ENCODE results near the gene ATP6V0E2. TPM values are rescaled to one million over a fixed set of nuclear protein-coding genes. Genes with fewer than 3 reads are reported as not detected.

Gene ATP6V0E2
- 1 to 10 TPM; 5.3 to 9.8 TPM for polyA plus RNA-seq

GRCh38 chr7:149873074-149873969 is at the start of gene ATP6V0E2:
TSS of gene ATP6V0E2 (plus strand) at chr7:149873969. CDS start at chr7:149874066, 97 bp downstream.
- Histone ChIP-seq H3K4me1 (ENCODE audit: control insufficient read depth in 2 of 2, insufficient read depth in 2 of 2, low read length in 1 of 2) (peaks cover 0 to 5% of the 10 kb centered on the region in 2 donors), H3K27ac (ENCODE audit: low read depth in 2 of 2, low read length in 1 of 2) (peak within 1 kb of the TSS; percentile 82 to 86), H3K4me3 (ENCODE audit: low read depth in 1 of 2, low read length in 2 of 2) (peak within 1 kb of the TSS; percentile 61 to 70), H3K9me3 (ENCODE audit: control insufficient read depth in 2 of 2, insufficient read depth in 1 of 2, low read depth in 1 of 2, low read length in 1 of 2) (no peaks in the 10 kb centered on the region), H3K36me3 (ENCODE audit: control insufficient read depth in 2 of 2, insufficient read depth in 2 of 2, low read length in 1 of 2) (no peaks in the 10 kb centered on the region), H3K27me3 (ENCODE audit: control insufficient read depth in 1 of 2, insufficient read depth in 2 of 2, low read length in 2 of 2) (no peaks in the 10 kb centered on the region)
- WGBS, 2 donors = 0% methylated on average over 87 to 93 of the region's 93 CpGs

DNA sequence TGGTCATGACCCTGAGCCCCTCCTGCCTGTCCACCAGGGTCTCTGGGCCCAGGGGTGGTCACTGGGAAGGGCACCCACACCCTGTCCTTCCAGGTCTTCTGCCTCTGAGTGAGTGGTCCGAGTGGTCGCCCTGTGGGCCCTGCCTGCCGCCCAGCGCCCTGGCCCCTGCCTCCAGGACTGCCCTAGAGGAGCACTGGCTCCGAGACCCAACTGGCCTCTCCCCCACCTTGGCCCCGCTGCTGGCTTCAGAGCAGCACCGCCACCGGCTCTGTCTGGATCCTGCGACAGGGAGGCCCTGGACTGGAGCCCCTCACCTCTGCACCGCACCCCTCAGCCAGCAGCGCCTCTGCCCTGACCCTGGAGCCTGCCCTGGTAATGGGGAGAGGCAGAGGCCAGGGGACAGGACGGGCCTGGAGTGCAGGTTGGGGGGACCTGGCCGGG is 49.4 kb upstream of the ATP6V0E2 start:
- Histone ChIP-seq H3K27me3 (ENCODE audit: control insufficient read depth in 1 of 2, insufficient read depth in 2 of 2, low read length in 2 of 2) (no peaks in the 10 kb centered on the region), H3K36me3 (ENCODE audit: control insufficient read depth in 2 of 2, insufficient read depth in 2 of 2, low read length in 1 of 2) (no peaks in the 10 kb centered on the region), H3K27ac (ENCODE audit: low read depth in 2 of 2, low read length in 1 of 2) (no peak overlapping the region), H3K4me3 (ENCODE audit: low read depth in 1 of 2, low read length in 2 of 2) (no peak overlapping the region), H3K9me3 (ENCODE audit: control insufficient read depth in 2 of 2, insufficient read depth in 1 of 2, low read depth in 1 of 2, low read length in 1 of 2) (no peaks in the 10 kb centered on the region), H3K4me1 (ENCODE audit: control insufficient read depth in 2 of 2, insufficient read depth in 2 of 2, low read length in 1 of 2) (peaks cover 4 to 19% of the 10 kb centered on the region in 2 donors)
- WGBS, 2 donors = 91 to 97% methylated on average over 13 of the region's 13 CpGs

DNA sequence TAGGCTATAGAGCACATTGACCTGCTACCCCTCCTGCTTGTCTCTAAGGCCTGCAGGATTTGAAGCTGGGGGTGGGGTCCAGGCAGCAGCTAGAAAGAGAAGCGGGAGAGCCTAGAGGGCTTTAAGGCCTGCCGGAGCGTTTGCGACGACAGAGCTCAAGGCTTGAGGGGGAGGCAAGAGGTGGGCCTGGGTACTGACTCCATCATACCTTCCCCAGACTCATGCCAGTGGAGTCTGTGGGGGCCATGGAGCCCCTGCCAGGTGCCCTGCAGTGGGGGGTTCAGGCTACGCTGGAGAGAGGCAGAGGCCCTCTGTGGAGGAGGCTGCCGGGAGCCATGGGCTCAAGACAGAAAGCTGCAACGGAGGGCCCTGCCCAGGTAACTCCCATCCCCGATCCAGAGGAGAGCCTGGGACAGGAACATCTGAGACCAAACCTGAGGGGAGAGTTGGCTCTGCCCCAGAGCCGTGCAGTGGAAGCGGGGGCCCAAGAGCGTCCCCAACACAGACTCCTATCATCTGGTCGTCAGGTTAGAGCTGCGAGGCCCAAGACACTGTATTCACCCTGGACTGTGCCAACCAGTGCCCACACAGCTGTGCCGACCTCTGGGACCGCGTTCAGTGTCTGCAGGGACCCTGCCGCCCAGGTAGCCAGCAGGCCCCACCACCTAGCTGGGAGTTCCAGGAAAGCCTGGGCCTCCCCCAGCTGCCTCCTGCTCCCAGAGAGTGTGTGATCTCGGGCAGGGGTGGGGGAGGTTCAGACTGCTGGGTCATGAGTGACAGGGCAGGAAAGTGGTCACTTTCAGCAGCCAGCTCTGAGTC is 48.8 kb upstream of the ATP6V0E2 start:
- no peaks in the 10 kb centered on the region for H3K9me3 ChIP-seq (ENCODE audit: control insufficient read depth in 2 of 2, insufficient read depth in 1 of 2, low read depth in 1 of 2, low read length in 1 of 2)
- no peak overlapping the region for H3K27ac ChIP-seq (ENCODE audit: low read depth in 2 of 2, low read length in 1 of 2)
- peaks cover 4 to 19% of the 10 kb centered on the region in 2 donors for H3K4me1 ChIP-seq (ENCODE audit: control insufficient read depth in 2 of 2, insufficient read depth in 2 of 2, low read length in 1 of 2)
- H3K36me3 ChIP-seq (ENCODE audit: control insufficient read depth in 2 of 2, insufficient read depth in 2 of 2, low read length in 1 of 2) = no peaks in the 10 kb centered on the region
- 92 to 93% methylated on average over 19 of the region's 19 CpGs for WGBS, 2 donors
- H3K27me3 ChIP-seq (ENCODE audit: control insufficient read depth in 1 of 2, insufficient read depth in 2 of 2, low read length in 2 of 2) = no peaks in the 10 kb centered on the region
- no peak overlapping the region for H3K4me3 ChIP-seq (ENCODE audit: low read depth in 1 of 2, low read length in 2 of 2)

GRCh38 chr7:149825567-149826343 is 48.0 kb upstream of the ATP6V0E2 start:
- Histone ChIP-seq H3K4me3 (ENCODE audit: low read depth in 1 of 2, low read length in 2 of 2) (no peak overlapping the region), H3K4me1 (ENCODE audit: control insufficient read depth in 2 of 2, insufficient read depth in 2 of 2, low read length in 1 of 2) (peaks cover 4 to 19% of the 10 kb centered on the region in 2 donors), H3K27me3 (ENCODE audit: control insufficient read depth in 1 of 2, insufficient read depth in 2 of 2, low read length in 2 of 2) (no peaks in the 10 kb centered on the region), H3K27ac (ENCODE audit: low read depth in 2 of 2, low read length in 1 of 2) (peak overlapping the region in 1 of 2 donors; percentile 35), H3K9me3 (ENCODE audit: control insufficient read depth in 2 of 2, insufficient read depth in 1 of 2, low read depth in 1 of 2, low read length in 1 of 2) (no peaks in the 10 kb centered on the region), H3K36me3 (ENCODE audit: control insufficient read depth in 2 of 2, insufficient read depth in 2 of 2, low read length in 1 of 2) (no peaks in the 10 kb centered on the region)
- WGBS, 2 donors = 65 to 75% methylated on average over 19 of the region's 19 CpGs

DNA sequence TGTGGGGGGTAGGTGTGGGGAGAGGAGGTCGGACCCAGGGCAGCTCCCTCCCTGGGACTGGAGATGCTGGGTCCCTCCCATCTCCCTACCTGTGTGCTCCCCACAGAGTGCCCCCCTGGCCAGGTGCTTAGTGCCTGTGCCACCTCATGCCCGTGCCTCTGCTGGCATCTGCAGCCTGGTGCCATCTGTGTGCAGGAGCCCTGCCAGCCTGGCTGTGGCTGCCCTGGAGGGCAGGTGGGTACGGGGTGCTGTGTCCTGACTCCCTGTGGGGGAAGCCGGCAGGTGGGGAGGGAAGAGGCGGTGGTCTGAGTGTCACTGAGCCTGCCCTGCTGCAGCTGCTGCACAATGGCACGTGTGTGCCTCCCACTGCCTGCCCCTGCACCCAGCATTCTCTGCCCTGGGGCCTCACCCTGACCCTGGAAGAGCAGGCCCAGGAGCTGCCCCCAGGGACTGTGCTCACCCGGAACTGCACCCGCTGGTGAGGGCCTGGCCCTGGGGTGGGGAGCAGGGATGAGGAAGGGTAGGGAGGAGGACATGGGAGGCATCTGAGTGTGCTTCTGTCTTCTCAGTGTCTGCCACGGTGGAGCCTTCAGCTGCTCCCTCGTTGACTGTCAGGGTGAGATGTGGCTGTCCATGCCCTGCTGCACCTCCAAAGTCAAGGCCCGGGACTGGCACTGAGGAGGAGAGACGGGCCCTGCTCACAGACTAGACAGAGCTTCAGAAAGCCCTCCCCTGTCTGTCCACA is 47.3 kb upstream of the ATP6V0E2 start:
- Histone ChIP-seq H3K9me3 (ENCODE audit: control insufficient read depth in 2 of 2, insufficient read depth in 1 of 2, low read depth in 1 of 2, low read length in 1 of 2) (no peaks in the 10 kb centered on the region), H3K4me1 (ENCODE audit: control insufficient read depth in 2 of 2, insufficient read depth in 2 of 2, low read length in 1 of 2) (peaks cover 4 to 16% of the 10 kb centered on the region in 2 donors), H3K27ac (ENCODE audit: low read depth in 2 of 2, low read length in 1 of 2) (no peak overlapping the region), H3K4me3 (ENCODE audit: low read depth in 1 of 2, low read length in 2 of 2) (no peak overlapping the region), H3K36me3 (ENCODE audit: control insufficient read depth in 2 of 2, insufficient read depth in 2 of 2, low read length in 1 of 2) (no peaks in the 10 kb centered on the region), H3K27me3 (ENCODE audit: control insufficient read depth in 1 of 2, insufficient read depth in 2 of 2, low read length in 2 of 2) (no peaks in the 10 kb centered on the region)
- 64 to 66% methylated on average over 11 to 12 of the region's 12 CpGs for WGBS, 2 donors

DNA sequence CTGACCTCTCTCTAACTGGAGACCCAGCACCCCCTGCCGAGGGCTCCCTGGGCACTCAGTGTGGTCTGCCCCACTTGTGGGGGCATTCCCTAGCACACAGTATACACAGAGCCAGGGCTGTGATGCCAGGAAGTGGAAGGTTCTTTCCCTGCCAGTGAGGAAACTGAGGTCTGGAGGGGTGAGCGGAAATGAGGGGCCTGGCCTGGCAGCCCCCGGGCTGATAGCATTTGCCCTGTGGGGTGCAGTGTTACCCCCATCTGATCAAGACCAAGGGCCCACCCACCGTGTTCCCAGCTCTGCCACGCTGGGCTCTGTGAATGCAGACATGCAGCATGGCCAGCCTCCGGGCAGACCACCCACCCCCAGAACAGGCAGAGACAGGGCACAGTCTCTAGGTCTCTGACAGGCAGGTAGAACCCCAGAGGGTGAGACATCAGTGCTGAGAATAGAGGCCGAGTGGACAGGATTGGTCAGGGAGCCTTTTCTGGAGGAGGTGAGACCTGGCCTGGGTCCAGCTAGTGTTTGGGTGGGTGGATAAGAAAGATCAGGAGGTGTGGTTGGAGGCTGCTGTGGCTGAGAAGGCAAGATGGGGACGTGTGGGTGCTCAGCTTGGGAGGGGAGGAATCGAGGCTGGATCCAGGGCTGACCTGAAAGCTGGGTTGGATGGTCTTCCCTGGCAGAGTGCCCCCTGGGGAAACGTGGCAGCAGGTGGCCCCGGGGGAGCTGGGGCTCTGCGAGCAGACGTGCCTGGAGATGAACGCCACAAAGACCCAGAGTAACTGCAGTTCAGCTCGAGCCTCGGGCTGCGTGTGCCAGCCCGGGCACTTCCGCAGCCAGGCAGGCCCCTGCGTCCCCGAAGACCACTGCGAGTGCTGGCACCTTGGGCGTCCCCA is 46.4 kb upstream of the ATP6V0E2 start:
- Histone ChIP-seq H3K27me3 (ENCODE audit: control insufficient read depth in 1 of 2, insufficient read depth in 2 of 2, low read length in 2 of 2) (no peaks in the 10 kb centered on the region), H3K36me3 (ENCODE audit: control insufficient read depth in 2 of 2, insufficient read depth in 2 of 2, low read length in 1 of 2) (no peaks in the 10 kb centered on the region), H3K9me3 (ENCODE audit: control insufficient read depth in 2 of 2, insufficient read depth in 1 of 2, low read depth in 1 of 2, low read length in 1 of 2) (no peaks in the 10 kb centered on the region), H3K4me3 (ENCODE audit: low read depth in 1 of 2, low read length in 2 of 2) (no peak overlapping the region), H3K27ac (ENCODE audit: low read depth in 2 of 2, low read length in 1 of 2) (no peak overlapping the region), H3K4me1 (ENCODE audit: control insufficient read depth in 2 of 2, insufficient read depth in 2 of 2, low read length in 1 of 2) (peaks cover 4 to 12% of the 10 kb centered on the region in 2 donors)
- WGBS, 2 donors = 78 to 80% methylated on average over 22 to 23 of the region's 23 CpGs

DNA sequence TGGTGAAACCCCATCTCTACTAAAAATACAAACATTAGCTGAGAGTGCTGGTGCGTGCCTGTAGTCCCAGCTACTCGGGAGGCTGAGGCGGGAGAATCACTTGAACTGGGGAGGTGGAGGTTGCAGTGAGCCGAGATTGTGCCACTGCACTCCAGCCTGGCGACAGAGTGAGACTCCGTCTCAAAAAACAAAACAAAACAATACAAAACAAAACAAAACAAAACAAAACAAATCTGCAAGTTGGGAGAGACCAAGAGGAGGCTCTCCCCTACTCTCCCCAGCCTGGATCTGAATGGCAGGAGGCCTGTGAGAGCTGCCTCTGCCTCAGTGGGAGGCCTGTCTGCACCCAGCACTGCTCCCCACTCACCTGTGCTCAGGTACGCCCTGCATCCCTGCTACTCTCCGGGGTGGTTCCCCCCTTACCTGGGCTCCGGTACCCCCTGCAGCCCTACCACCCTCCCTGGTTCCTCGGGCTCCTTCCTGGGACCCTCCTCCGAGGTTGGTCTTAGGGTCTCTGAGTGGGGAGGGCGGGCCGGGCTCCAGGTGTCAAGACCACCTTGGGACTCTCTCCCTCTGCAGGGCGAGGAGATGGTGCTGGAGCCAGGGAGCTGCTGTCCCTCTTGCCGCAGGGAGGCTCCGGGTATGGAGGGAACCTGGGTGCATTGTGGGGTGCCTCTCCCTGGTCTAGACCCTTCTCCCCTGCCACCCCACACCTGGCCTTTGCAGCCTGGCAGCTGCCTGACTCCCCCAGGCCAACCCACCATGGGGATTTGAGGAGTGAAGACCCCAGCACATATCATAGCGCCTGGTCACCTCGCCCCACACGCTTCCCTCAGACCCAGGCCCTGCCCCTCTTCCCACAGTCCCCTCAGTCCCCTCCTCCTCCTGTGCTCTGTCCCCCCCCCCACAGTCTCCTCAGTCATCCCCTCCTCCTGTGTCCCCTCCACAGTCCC is 45.1 kb upstream of the ATP6V0E2 start:
- WGBS, 2 donors = 89% methylated on average over 19 of the region's 19 CpGs
- Histone ChIP-seq H3K4me3 (ENCODE audit: low read depth in 1 of 2, low read length in 2 of 2) (no peak overlapping the region), H3K9me3 (ENCODE audit: control insufficient read depth in 2 of 2, insufficient read depth in 1 of 2, low read depth in 1 of 2, low read length in 1 of 2) (no peaks in the 10 kb centered on the region), H3K27ac (ENCODE audit: low read depth in 2 of 2, low read length in 1 of 2) (no peak overlapping the region), H3K4me1 (ENCODE audit: control insufficient read depth in 2 of 2, insufficient read depth in 2 of 2, low read length in 1 of 2) (peaks cover 4 to 12% of the 10 kb centered on the region in 2 donors), H3K36me3 (ENCODE audit: control insufficient read depth in 2 of 2, insufficient read depth in 2 of 2, low read length in 1 of 2) (no peaks in the 10 kb centered on the region), H3K27me3 (ENCODE audit: control insufficient read depth in 1 of 2, insufficient read depth in 2 of 2, low read length in 2 of 2) (no peaks in the 10 kb centered on the region)

All from esophagus (tissue), 2 donors.